Cardiac fibroblast (primary cell): ENCODE measurements around the gene EP300.
A peak's percentile ranks its signal among the peaks of the same experiment; 100 is the strongest.

ENCODE experiments used
- DNase-seq, 2 donors: peaks; one replicate each; pipeline versions ENCODE4 v3.0.0 to v3.0.0-alpha.2; 2010; ENCODE audit warnings: low read depth in 2 of 2
- H3K4me3 ChIP-seq, 2 donors: replicated peaks in 1 of 2; 1 replicate in 1 of 2; 2 replicates in 1 of 2; pipeline ENCODE4 v1.5.1; 2011; ENCODE audit warnings: low read depth in 2 of 2, low read length in 2 of 2, mild to moderate bottlenecking in 2 of 2, moderate library complexity in 1 of 2
- CTCF ChIP-seq: IDR thresholded peaks from one replicate; pipeline ENCODE4 v1.5.1; 2011; ENCODE audit warnings: low read depth, mild to moderate bottlenecking, low read length, inconsistent platforms

EP300 gene

GRCh38 chr22:41197038-41197972 lies 104.9 kb downstream of the EP300 start:
- peak; percentile 50 for DNase-seq
- peak; percentile 14 for TF ChIP-seq CTCF
- H3K4me3 ChIP-seq: peak overlapping the region; percentile 86

- DNase-seq: peak in 1 of 2 donors; percentile 17
- peak overlapping the region; percentile 86 for H3K4me3 ChIP-seq
- peak; percentile 2 for TF ChIP-seq CTCF
These were observed 105.7 kb downstream of the EP300 start for GRCh38 chr22:41198027-41198580.

DNA sequence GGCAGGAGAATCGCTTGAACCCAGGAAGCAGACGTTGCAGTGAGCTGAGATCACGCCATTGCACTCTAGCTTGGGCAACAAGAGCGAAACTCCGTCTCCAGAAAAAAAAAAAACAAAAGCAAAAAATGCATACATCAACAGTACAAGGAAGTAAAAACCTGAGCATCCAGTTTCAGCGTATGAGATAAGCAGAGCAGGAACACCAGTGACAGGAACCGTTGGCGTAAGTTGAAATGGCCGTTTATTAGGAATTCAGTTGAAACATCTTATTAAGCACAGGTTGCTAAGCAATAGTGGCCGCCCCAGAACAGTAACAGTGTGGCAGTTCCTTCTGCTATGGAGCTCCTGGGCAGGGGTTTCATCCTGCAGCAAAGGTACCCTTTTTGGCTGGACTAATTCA lies 108.7 kb downstream of the EP300 start:
- TF ChIP-seq CTCF: no peak
- H3K4me3 ChIP-seq: no peak overlapping the region

GRCh38 chr22:41203118-41203517 lies 110.7 kb downstream of the EP300 start:
- no peak for TF ChIP-seq CTCF
- H3K4me3 ChIP-seq: no peak overlapping the region

More for the DNA sequence above, 108.7 kb downstream of the EP300 start:
- no peak for DNase-seq

GRCh38 chr22:41204066-41204465 lies 111.7 kb downstream of the EP300 start:
- H3K4me3 ChIP-seq: no peak overlapping the region
- no peak for TF ChIP-seq CTCF
- DNase-seq: no peak

More at GRCh38 chr22:41203118-41203517, 110.7 kb downstream of the EP300 start:
- no peak for DNase-seq

DNA sequence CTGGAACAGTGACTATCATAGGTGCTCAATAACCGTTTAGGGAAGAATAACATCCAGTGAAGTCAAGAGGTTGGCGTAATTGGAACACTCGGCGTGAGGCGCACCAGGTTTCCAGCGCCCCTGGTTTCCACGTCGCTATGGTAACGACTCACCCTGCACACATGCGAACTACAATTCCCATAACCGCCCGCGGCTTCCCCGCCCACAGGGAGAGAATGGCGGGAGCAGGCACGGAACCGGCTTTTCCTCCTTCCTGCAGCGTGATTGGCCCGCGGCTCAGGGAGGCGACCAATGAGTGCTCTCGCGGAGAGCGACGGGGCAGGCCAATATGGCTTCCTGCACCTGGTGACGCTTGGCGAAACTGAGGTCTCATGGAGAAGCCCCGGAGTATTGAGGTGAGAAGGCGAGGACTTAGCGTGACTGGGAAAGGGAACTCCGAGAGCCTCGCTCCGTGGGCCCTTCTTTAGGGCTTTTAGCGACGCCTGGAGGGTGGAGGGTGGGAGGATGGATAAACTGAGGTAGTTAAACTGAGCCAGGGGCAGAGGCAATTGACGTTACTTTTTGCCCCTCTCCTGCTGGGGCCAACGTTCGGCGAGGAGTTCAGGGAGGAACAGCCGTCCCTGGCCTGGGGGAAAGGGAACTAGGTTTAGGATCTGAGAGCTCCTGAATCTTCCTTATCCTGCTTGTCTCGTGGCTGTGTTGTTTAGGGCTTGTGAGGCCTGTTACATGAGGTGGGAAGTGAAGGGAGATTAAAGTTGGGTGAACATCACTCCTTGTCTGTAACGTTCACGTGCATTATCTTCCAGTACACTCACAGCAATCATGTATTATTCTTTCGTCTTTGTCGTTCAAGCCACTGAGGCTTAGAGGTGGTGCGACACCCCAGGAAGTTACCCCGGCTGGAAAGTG lies 112.9 kb downstream of the EP300 start, which contains the start of gene L3MBTL2:
L3MBTL2 (plus strand) TSS at position 321 of the 909 bp plus-strand sequence; CDS start at position 372, 51 bp downstream.
- TF ChIP-seq CTCF: no peak
- H3K4me3 ChIP-seq: peak within 1 kb of the TSS; percentile 79 to 90
- DNase-seq: peak; percentile 95 to 96
